ENCODE data around the gene CRACDL. TPM values are rescaled to one million over a fixed set of nuclear protein-coding genes. Genes with fewer than 3 reads are reported as not detected.

CRACDL gene
- total and polyA plus RNA-seq, 4 donors = 0.67 to 7.5 (median 6.2) TPM

DNA sequence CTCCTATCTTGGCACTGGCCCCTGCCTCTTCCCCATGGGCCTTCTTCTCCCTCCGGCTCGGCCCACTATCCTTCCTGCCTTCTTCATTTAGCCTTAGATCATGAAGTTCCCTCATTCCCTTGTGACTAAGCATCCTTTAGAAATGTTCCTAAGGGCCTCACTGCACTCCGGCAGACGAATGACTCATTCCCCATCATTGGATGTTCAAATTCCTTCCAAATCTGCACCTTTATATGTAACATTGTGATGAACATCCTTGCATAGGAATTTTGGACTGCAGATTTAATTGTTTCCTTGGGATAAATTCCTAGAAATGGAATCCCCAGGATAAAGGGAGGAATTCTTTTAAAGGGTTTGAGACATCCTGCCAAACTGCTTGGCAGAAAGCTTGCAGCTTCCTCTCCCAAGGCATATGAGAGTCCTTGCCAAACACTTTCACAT is 19.0 kb downstream of the CRACDL start:
- no peak for DNase-seq
- H3K4me1 ChIP-seq (ENCODE audit: control insufficient read depth in 1 of 2, insufficient read depth in 2 of 2, low read length in 2 of 2) = no peaks in the 10 kb centered on the region
- no peak overlapping the region for H3K27ac ChIP-seq (ENCODE audit: low read depth in 1 of 2, low read length in 2 of 2)
- no peak for ATAC-seq (ENCODE audit: low FRiP score)
- no peaks in the 10 kb centered on the region for H3K27me3 ChIP-seq (ENCODE audit: control insufficient read depth in 1 of 2, insufficient read depth in 2 of 2, low read length in 1 of 2)
- no peaks in the 10 kb centered on the region for H3K36me3 ChIP-seq (ENCODE audit: control insufficient read depth in 1 of 2, insufficient read depth in 2 of 2, low read length in 1 of 2)
- intact Hi-C loops (cut with DNase I) = loop anchor here in 1 of 2 donors (10.0 kb wide), 1 partner anchor 52 kb away; no protein-coding TSS in a partner anchor
- H3K9me3 ChIP-seq (ENCODE audit: control insufficient read depth, low read length) = no peaks in the 10 kb centered on the region
- WGBS, 2 donors = 7 to 12% methylated on average over 4 of the region's 4 CpGs
- H3K4me3 ChIP-seq (ENCODE audit: low read length in 2 of 2) = no peak overlapping the region

DNA sequence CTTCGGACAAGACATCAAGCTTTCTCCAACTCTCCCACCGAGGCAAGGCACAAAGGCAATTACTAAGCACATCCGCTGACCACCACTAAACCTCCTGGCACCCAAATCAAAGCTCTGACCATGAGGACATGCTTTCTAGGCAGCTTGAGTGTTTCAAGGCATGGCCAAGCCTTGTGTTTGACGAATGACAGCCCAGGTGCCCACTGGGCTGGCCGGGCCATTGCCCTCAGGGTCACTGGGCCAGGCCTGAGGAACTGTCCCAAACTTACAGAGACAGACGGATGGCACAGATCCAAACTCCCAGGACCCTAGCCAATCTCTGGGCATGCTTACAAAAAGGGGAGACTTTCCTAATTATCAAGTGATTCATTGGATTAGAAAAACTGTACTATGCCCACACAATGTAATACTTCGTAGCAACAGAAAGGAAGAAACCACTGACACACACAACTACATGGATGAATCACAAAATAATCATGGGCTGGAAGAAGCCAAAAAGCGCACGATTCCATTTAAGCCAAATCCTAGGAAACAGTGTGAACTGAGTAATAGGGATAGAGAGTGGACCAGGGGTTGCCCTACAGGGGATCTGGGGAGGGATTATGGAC is 20.2 kb downstream of the CRACDL start:
- 68 to 71% methylated on average over 9 of the region's 9 CpGs for WGBS, 2 donors
- Histone ChIP-seq H3K4me1 (ENCODE audit: control insufficient read depth in 1 of 2, insufficient read depth in 2 of 2, low read length in 2 of 2) (no peaks in the 10 kb centered on the region), H3K9me3 (ENCODE audit: control insufficient read depth, low read length) (no peaks in the 10 kb centered on the region), H3K4me3 (ENCODE audit: low read length in 2 of 2) (no peak overlapping the region), H3K27ac (ENCODE audit: low read depth in 1 of 2, low read length in 2 of 2) (no peak overlapping the region), H3K27me3 (ENCODE audit: control insufficient read depth in 1 of 2, insufficient read depth in 2 of 2, low read length in 1 of 2) (no peaks in the 10 kb centered on the region), H3K36me3 (ENCODE audit: control insufficient read depth in 1 of 2, insufficient read depth in 2 of 2, low read length in 1 of 2) (no peaks in the 10 kb centered on the region)
- intact Hi-C loops (cut with DNase I) = loop anchor here in 1 of 2 donors (10.0 kb wide), 1 partner anchor 51 kb away; no protein-coding TSS in a partner anchor
- ATAC-seq (ENCODE audit: low FRiP score) (no peak), DNase-seq (no peak)

GRCh38 chr2:98914713-98915580 is 21.1 kb downstream of the CRACDL start:
- 68% methylated on average over 10 of the region's 10 CpGs for WGBS, 2 donors
- Histone ChIP-seq H3K27me3 (ENCODE audit: control insufficient read depth in 1 of 2, insufficient read depth in 2 of 2, low read length in 1 of 2) (no peaks in the 10 kb centered on the region), H3K27ac (ENCODE audit: low read depth in 1 of 2, low read length in 2 of 2) (no peak overlapping the region), H3K4me1 (ENCODE audit: control insufficient read depth in 1 of 2, insufficient read depth in 2 of 2, low read length in 2 of 2) (no peaks in the 10 kb centered on the region), H3K9me3 (ENCODE audit: control insufficient read depth, low read length) (no peaks in the 10 kb centered on the region), H3K4me3 (ENCODE audit: low read length in 2 of 2) (no peak overlapping the region), H3K36me3 (ENCODE audit: control insufficient read depth in 1 of 2, insufficient read depth in 2 of 2, low read length in 1 of 2) (no peaks in the 10 kb centered on the region)
- no peak for DNase-seq
- intact Hi-C loops (cut with DNase I) = loop anchor here in 1 of 2 donors (10.0 kb wide), 1 partner anchor 50 kb away; no protein-coding TSS in a partner anchor
- no peak for ATAC-seq (ENCODE audit: low FRiP score)

DNA sequence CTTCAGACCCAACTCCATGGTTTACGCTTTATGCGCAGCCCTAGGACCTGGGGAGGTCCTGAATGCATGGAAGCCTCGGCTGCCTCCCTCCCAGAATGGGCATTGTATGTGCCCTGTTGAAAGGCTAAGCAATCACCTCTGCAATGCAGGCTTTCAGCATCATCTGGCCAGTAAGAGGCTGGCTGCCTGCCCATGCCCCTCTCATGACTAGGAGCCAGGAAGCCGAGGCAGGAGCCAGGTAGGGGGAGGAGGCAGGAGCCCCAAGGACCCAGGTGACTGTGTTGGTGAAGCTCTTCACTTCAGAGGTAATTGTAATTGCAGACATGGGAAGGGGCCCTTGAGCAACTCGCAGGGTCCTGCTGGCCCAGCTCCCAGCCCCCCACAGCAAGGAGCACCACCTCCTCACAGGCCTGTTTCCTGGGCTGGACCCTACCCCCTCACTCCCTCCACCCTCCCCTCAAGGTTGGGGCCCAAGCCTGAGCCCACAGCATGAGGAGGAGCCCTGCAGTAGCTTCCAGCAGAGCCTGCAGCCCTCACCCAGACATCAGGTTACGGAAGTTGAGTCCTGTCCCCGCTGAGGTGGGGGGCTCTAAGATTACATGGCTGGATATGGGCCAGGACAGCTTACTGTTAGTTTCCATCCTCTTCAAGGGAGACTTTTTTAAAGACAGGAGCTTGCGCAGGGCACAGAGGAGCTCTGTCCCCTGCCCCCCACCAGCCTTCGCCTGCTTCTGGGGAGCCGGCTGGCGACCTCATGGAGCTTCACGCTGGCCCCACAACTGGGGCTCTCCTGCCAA is 21.9 kb downstream of the CRACDL start:
- Histone ChIP-seq H3K36me3 (ENCODE audit: control insufficient read depth in 1 of 2, insufficient read depth in 2 of 2, low read length in 1 of 2) (no peaks in the 10 kb centered on the region), H3K4me3 (ENCODE audit: low read length in 2 of 2) (no peak overlapping the region), H3K27ac (ENCODE audit: low read depth in 1 of 2, low read length in 2 of 2) (no peak overlapping the region), H3K9me3 (ENCODE audit: control insufficient read depth, low read length) (no peaks in the 10 kb centered on the region), H3K4me1 (ENCODE audit: control insufficient read depth in 1 of 2, insufficient read depth in 2 of 2, low read length in 2 of 2) (no peaks in the 10 kb centered on the region), H3K27me3 (ENCODE audit: control insufficient read depth in 1 of 2, insufficient read depth in 2 of 2, low read length in 1 of 2) (no peaks in the 10 kb centered on the region)
- 92 to 94% methylated on average over 12 of the region's 12 CpGs for WGBS, 2 donors
- ATAC-seq (ENCODE audit: low FRiP score) (no peak), DNase-seq (no peak)
- intact Hi-C loops (cut with DNase I) = loop anchor here in 1 of 2 donors (10.0 kb wide), 1 partner anchor 49 kb away; no protein-coding TSS in a partner anchor

- Histone ChIP-seq H3K27me3 (ENCODE audit: control insufficient read depth in 1 of 2, insufficient read depth in 2 of 2, low read length in 1 of 2) (no peaks in the 10 kb centered on the region), H3K27ac (ENCODE audit: low read depth in 1 of 2, low read length in 2 of 2) (no peak overlapping the region), H3K36me3 (ENCODE audit: control insufficient read depth in 1 of 2, insufficient read depth in 2 of 2, low read length in 1 of 2) (no peaks in the 10 kb centered on the region), H3K4me3 (ENCODE audit: low read length in 2 of 2) (no peak overlapping the region), H3K9me3 (ENCODE audit: control insufficient read depth, low read length) (no peaks in the 10 kb centered on the region), H3K4me1 (ENCODE audit: control insufficient read depth in 1 of 2, insufficient read depth in 2 of 2, low read length in 2 of 2) (no peaks in the 10 kb centered on the region)
- intact Hi-C loops (cut with DNase I) = loop anchor here in 1 of 2 donors (10.0 kb wide), 1 partner anchor 48 kb away; no protein-coding TSS in a partner anchor
- DNase-seq (peak in 1 of 2 donors; percentile 57), ATAC-seq (ENCODE audit: low FRiP score) (no peak)
- 76 to 77% methylated on average over 11 of the region's 11 CpGs for WGBS, 2 donors
These were observed 22.8 kb downstream of the CRACDL start for GRCh38 chr2:98912957-98913915.

- WGBS, 2 donors = 31 to 35% methylated on average over 18 of the region's 18 CpGs
- no peaks in the 10 kb centered on the region for H3K9me3 ChIP-seq (ENCODE audit: control insufficient read depth, low read length)
- H3K27ac ChIP-seq (ENCODE audit: low read depth in 1 of 2, low read length in 2 of 2) = no peak overlapping the region
- no peaks in the 10 kb centered on the region for H3K4me1 ChIP-seq (ENCODE audit: control insufficient read depth in 1 of 2, insufficient read depth in 2 of 2, low read length in 2 of 2)
- no peak overlapping the region for H3K4me3 ChIP-seq (ENCODE audit: low read length in 2 of 2)
- ATAC-seq (ENCODE audit: low FRiP score) (peak; percentile 8), DNase-seq (peak; percentile 76 to 86)
- intact Hi-C loops (cut with DNase I) = loop anchor here in 1 of 2 donors (10.0 kb wide), 1 partner anchor 48 kb away; no protein-coding TSS in a partner anchor
- H3K36me3 ChIP-seq (ENCODE audit: control insufficient read depth in 1 of 2, insufficient read depth in 2 of 2, low read length in 1 of 2) = no peaks in the 10 kb centered on the region
- H3K27me3 ChIP-seq (ENCODE audit: control insufficient read depth in 1 of 2, insufficient read depth in 2 of 2, low read length in 1 of 2) = no peaks in the 10 kb centered on the region
These were observed 23.7 kb downstream of the CRACDL start for GRCh38 chr2:98912221-98912851.

DNA sequence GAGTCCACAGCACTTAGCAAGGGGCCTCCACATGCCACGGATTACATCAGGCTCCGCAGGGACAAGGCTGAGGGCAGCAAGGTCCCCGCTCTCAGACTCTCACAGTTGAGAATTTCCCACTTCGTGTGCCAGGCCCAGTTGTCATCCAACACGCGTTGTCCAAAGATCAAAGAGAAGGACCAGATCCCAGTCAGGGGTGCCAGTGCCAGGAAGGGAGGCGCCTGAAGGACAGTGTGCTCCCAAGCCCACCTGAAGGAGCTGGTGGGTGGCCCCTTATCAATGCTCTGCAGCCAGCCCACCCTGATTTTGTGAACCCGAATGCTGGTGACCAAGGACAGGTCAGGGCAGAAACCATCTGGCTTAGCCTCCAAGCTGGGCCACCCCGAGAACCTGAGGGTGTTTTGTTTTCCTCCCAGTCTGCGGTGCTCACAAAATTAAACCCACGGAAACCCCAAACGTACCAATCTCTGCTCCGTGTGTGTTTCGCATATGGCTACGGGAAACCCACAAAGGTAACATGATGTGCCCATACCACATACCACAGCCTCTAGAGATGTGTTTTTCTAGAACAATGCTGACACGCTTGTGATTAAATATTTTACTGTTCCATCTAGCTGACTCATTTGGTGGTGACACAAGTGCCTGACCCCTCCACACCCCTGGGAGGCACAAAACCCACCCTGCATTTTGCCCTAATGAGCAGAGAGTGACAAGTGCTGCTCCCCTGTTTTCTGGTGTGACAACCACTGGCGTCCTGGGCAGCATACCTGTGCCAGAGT is 24.5 kb downstream of the CRACDL start:
- no peaks in the 10 kb centered on the region for H3K36me3 ChIP-seq (ENCODE audit: control insufficient read depth in 1 of 2, insufficient read depth in 2 of 2, low read length in 1 of 2)
- H3K4me3 ChIP-seq (ENCODE audit: low read length in 2 of 2) = no peak overlapping the region
- H3K4me1 ChIP-seq (ENCODE audit: control insufficient read depth in 1 of 2, insufficient read depth in 2 of 2, low read length in 2 of 2) = no peaks in the 10 kb centered on the region
- no peaks in the 10 kb centered on the region for H3K9me3 ChIP-seq (ENCODE audit: control insufficient read depth, low read length)
- no peak overlapping the region for H3K27ac ChIP-seq (ENCODE audit: low read depth in 1 of 2, low read length in 2 of 2)
- intact Hi-C loops (cut with DNase I) = loop anchor here in 1 of 2 donors (10.0 kb wide), 1 partner anchor 47 kb away; no protein-coding TSS in a partner anchor
- no peaks in the 10 kb centered on the region for H3K27me3 ChIP-seq (ENCODE audit: control insufficient read depth in 1 of 2, insufficient read depth in 2 of 2, low read length in 1 of 2)
- ATAC-seq (ENCODE audit: low FRiP score) = no peak
- 88 to 92% methylated on average over 17 of the region's 17 CpGs for WGBS, 2 donors
- no peak for DNase-seq

All from aorta (tissue), 5 donors.